IPS DF 4.7 (cell line): ENCODE measurements around the gene COTL1.
"Not testable (repeated sequence)": the region's sequence is repeated elsewhere in the genome, so short reads cannot be mapped to it uniquely, and the experiment has no call there.

Source experiments
- DNase-seq: peaks from one replicate; pipeline ENCODE4 v3.0.0-alpha.2; 2013; ENCODE audit warnings: low spot score; ENCODE audit errors: extremely low read depth

The COTL1 gene

DNA sequence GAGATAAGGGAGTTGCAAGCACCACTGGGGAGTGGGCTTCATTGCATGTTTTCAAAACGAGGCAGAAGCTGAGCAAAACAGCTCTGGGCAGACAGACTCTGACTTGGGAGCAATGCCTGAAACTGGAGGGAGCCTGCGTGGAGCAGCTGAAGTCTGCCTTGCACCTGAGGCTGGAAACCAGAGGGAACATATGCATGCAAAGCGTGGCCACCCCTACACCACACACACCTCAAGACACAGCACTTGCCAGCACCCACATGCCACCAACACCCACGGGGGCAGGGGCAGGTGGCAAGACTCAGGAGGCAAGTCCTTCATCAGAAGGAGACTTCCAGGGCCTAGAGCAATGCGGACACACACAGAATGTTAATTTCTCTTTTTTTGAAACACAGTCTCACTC is 45.8 kb downstream of the COTL1 start:
- DNase-seq = no peak

DNA sequence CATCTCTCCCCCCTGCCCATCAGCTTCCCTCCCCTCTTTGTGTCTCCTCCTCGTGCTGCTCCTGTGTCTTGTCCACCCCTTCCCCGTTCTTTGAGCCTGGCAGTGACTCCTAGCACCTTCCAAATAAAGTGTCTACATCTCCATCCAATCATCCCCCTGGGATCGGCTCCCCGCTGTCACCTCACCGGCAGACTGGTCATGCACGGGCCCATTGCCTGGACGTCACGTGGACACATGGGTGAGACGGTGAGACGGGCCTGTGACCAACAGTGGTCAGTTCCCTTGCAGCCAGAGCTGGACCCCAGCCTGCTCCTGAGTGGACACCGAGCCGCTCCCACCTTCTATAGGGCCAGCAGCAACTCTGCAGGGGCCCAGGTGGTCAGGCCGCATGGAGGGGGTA is 46.4 kb downstream of the COTL1 start:
- DNase-seq = no peak

DNA sequence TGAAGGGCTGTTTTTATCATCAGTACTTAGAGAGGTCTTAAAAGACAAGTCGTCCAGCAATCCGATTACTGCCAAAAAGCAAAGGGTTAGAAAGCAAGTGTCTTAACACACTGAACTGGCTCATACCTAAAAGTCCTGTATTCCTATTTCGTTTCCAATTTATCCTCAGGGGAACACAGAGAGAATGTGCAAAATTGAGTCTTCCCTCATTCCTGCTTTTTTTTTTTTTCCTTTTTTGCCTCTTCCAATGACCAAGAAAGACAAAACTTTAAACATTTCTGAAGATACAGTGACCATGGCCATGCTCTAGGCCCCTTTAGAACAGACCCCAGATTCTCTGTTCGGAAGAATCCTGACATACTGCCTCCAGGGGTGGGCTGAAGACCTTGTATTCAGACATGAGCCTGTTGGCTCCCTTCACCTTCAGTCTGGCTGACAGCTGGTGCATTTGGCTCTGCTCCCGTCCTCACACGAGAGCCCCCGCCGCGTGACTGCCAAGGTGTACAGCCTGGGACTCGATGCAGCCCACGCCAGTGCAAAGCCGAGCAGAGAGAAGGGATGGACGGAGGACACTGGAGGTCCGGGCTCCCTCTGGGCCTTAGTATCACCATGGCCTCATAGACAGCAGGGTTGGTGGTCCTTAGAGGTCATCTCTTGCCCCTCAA is 47.0 kb downstream of the COTL1 start:
- DNase-seq = no peak

GRCh38 chr16:84569382-84569987 is 48.4 kb downstream of the COTL1 start:
- DNase-seq = no peak

- DNase-seq = no peak
Measured at GRCh38 chr16:84568066-84568465, 49.8 kb downstream of the COTL1 start.

DNA sequence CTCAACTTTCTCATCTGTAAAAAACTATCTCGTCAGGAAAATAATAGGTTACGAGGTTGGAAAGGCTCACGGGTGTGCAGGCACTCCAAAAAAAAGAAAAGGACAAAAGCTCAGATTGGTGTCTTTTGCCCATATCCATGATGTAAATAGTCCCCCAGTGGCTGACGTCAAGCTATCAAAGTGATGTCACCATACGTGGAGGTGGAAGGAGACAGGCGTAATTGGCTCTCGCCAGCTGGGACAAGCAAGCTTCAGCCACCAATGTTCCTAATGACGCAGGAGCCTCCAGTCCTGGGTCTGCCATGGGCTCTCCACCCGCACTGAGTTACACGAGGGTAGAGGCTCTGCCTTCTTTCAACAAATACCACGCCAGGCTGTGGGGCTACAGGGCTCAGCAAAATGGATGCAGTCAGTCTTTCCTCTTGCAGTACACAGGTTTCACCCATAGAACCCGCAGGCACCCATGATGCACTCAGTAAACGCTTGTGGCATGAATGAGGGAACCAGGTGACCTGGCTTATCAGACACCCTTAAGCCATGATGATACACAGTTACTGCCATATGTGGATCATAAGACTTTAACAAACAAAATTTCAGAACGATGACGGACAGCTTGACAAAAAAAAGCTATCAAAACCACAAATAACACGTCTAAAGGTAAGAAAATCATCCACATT is 50.5 kb downstream of the COTL1 start:
- DNase-seq = no peak

GRCh38 chr16:84566545-84567257 is 51.2 kb downstream of the COTL1 start:
- DNase-seq = no peak

DNA sequence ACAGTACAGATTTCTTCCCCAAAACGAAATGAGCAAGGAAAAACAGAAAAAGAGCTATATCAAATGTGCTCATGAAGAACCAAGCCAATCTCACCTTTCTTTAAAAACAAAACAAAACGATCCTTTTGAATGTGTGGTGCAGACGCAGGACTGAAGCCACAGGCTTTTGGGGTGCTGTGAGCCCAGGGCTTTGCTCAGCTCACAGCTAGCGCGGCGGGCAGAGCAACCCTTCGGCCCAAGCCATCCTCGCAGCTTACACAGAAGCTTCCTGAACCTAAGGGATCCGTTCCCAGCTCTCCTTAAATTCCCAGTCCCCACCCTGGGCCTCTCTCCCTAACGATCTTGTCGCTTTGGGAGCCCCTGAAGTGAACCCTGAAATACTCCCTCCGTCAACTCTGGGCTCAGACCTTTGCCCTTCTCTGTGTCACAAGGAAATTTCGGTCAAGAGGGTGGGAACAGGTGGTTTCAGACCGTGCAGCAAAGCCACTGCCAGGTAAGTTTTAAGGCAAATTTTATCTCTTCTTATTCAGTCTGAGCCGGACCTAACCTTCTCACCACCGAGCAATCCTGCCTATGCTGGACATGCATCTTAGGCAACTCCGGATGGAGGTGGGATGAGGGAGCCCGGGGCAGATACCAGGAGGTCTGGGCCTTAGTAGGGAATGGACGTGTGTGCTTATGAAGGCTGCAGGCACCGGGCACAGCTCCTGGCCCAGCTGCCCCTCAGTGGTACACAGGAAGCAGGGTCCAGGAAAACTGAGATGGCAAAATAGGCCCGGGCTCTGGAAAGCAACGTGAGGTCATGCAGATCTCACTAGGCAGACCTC is 52.0 kb downstream of the COTL1 start:
- no peak for DNase-seq

DNA sequence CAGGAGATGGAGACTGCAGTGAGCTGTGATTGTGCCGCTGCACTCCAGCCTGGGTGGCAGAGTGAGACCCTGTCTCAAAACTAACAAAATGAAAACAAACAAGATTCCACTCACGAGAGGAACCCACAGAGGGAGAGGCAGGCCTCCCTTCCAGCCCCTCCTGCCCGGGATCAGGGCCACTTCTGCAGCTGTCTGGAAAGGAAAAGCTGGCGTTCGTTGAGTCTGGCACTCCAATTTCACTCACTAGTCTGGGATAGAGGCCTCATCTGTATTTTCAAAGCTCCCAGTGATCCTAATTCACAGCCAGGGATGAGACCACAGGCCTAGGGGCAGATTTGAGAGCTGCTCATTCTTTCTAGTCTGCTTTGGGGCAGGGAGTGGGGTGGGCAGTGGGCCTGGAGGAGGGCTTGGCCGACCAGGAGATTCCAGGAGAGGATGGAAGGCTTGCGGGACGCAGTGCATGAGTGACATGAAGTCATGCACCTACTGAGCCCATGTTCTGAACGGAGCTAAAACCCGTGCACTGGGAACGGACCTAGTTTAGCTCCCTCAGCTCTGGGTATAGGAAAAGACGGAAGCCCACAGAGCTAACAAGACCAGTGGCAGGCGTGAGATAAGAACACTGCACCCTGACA is 54.0 kb downstream of the COTL1 start:
- DNase-seq = no peak

- no peak for DNase-seq
Measured at GRCh38 chr16:84563064-84563715, 54.7 kb downstream of the COTL1 start.

GRCh38 chr16:84562174-84562815 is 55.6 kb downstream of the COTL1 start:
- DNase-seq = no peak

- DNase-seq = no peak
Measured at GRCh38 chr16:84561291-84561690, 56.6 kb downstream of the COTL1 start.

- DNase-seq = no peak
Measured at GRCh38 chr16:84560269-84560668, 57.6 kb downstream of the COTL1 start.

GRCh38 chr16:84559311-84559932 is 58.5 kb downstream of the COTL1 start:
- DNase-seq = no peak

DNA sequence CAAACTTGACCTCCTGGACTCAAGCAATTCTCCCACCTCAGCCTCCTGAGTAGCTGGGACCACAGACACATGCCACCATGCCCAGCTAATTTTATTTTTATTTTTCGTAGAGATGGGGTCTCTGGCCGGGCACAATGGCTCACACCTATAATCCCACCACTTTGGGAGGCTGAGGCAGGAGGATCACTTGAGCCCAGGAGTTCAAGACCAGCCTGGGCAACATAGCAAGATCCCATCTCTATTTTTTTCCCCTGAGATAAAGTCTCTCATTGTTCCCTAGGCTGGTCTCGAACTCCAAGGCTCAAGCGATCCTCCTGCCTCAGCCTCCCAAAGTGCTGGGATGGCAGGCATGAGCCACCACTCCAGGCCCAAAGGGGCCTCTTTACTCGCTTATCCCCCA is 59.0 kb downstream of the COTL1 start:
- DNase-seq = not testable (repeated sequence)

- no peak for DNase-seq
Measured at GRCh38 chr16:84557504-84557903, 60.4 kb downstream of the COTL1 start.

GRCh38 chr16:84557059-84557458 is 60.8 kb downstream of the COTL1 start:
- no peak for DNase-seq

DNA sequence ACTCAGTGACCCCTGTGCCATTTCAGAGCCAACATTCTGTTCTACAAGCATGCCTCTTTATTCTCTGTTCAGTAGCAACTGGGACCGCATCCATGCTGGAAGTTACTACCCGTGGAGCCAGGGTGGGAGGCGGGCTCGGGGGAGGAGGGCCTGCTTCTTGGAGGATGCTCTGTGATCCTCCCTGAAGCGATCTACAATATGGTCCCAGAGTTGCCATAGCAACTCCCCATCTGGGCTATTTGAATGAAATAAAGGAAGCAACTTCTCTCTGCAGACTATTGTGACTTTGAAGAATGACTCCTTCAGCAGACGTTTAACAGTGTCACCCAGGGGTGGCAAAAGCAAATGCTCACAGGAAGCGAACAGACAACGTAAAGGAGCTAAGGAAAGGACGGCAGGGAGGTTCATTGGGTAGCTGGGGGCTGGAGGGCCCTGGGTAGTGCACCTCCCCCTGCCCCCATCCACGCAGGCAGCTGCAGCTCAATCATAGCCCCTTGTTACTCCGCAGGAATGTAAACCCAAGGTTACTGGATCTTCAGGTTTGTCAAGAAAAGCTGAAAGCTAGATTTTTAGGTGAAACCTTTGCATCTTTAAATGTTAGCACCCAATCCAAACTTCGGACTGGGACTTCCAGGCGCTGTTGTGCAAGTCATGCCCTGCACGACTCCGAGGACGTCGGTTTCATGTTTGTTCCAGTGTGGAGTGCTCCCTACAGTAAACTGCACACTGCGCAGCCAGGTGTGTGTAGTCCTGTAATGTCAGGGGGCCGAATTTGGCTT is 62.3 kb downstream of the COTL1 start:
- no peak for DNase-seq
